Stimulated activated CD4-positive, alpha-beta T cell treated with anti-CD3 and anti-CD28 coated beads, Interleukin-4, amount 100 ng/mL, for 4 hours (primary cell): ENCODE measurements around the gene HS3ST3A1.
"Not testable (repeated sequence)": the region's sequence is repeated elsewhere in the genome, so short reads cannot be mapped to it uniquely, and the experiment has no call there.

Source experiments
- DNase-seq, 2 experiments: peaks; one replicate each; pipeline ENCODE4 v3.0.0-alpha.2; 2020

Gene HS3ST3A1

GRCh38 chr17:13534946-13535345 is 66.8 kb downstream of the HS3ST3A1 start:
- DNase-seq: no peak

DNA sequence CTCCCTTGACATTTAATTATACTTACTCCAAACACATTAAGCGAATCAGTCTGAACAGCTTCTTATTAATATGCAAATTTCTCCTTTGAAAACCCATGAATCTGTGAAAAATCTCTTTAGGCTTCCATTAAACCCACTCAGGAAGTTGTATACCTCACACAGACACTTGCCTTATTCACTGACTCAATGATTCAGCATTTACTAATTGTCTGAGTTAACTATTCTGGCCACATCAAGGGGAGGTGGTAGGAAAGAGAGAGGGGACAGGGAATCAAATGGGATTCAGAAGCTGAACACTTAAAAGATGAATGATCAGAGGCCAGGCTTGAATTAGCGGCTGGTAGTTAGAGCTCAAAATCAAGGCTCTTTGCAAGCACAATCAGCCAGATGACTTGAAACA is 70.0 kb downstream of the HS3ST3A1 start:
- DNase-seq: no peak

DNA sequence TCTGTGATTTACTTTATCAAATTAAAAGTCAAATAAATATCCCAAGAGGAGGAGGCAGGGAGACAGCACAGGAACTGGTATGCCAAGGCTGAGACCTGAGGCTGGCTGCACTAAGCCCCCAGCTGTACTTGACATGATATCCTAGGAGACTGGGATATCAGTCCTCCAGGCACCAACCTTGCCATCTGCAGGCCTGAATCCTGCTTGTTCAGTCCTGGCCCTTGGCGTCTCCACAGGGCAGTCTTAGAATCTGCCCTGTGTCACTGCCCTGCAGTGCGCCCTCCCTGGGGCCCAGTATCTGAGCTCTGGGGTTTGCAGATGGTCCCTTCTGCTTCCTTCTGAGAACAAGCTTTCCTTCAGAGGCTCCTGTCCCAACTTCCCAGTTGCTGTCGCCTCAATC is 75.9 kb downstream of the HS3ST3A1 start:
- DNase-seq: no peak

GRCh38 chr17:13523164-13523563 is 78.6 kb downstream of the HS3ST3A1 start:
- DNase-seq: no peak

DNA sequence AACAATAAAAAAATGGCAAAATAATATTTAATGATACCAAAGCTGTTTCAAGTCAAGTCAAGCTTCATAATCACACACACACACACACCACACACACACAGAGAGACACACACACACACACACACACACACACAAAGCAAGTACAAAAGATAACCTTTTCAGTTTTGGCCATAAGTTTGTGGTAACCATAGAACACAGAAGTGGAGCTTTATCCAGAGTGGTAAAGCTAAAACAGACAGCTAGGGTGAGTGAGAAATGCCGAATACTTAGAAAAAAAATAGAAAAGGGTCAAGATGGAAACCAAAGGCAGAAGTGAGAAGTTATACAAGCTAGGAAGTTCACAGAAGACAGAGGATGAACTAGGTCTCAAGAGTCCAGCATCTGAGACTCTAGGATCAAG is 79.0 kb downstream of the HS3ST3A1 start:
- DNase-seq: no peak

- DNase-seq: no peak
Observed at GRCh38 chr17:13521784-13522183, 79.9 kb downstream of the HS3ST3A1 start.

DNA sequence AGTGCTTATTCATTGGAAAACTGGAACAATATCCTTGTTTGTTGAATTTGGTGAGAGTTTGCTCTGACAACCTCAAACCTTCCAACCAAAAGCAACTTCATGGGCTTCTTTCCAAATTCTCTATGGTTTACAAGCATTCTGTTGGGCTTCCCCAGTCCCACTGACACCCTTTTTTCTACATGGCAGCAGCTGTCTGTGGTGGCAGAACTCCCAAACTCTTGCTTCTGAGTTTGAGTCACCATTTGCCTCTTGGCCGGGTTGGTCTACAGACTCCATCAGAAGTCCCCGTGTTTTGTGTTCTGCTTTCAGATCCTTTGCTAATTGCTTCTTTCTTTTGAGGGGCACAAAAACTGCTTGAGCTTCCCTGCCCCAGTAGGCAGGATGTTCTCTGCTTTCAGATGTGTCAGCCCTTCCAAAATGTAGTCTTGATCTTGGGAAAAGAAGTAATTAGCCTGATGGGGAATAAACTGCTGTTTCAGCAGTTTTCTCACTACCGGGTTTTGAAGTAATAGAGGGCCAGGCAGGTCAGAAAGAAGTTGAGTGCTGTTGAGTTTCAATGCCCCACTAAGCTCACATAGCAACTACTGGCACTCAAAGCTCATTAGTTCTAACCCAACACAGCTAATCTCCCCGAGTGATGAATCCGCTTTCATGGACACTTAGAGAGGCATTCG is 80.7 kb downstream of the HS3ST3A1 start:
- no peak for DNase-seq

GRCh38 chr17:13518261-13519000 is 83.3 kb downstream of the HS3ST3A1 start:
- no peak for DNase-seq

DNA sequence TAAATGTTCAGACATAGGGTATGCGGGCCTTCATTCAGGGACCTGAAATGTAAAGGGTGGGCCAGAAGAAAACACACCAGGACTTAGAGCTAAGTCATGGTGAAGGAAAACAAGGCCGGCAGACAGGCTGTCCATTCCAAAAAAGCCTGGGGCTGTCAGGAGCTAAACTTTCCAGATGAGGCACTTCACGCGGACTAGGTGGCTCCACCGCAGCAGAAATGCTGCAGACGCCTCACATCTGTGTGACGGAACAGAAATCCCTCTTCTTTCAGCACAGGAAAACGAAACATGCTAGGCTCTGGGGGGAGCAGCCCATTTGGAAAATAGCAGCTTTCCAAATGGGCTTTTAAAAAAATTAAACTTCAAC is 88.7 kb downstream of the HS3ST3A1 start:
- no peak for DNase-seq

- DNase-seq: no peak
Observed at GRCh38 chr17:13510062-13510461, 91.7 kb downstream of the HS3ST3A1 start.

DNA sequence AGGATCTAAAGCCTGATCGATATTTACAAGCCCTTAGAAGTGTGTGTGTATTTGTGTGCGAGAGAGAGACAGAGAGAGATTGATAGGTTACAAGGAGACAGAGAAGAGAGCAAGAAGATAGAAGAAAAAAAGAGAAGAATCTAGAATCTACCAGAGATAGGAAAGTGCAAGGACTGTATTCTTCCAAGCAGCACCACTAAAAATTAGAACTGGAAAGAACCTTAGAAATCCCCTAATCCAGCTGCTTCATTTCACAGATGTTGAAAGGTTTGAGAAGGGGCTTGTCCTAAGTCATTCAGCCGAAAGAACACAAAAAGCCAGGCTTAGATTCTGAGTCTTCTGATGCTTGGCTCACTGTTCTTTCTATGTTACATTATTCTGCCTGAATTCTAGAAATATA is 92.2 kb downstream of the HS3ST3A1 start:
- DNase-seq: no peak

GRCh38 chr17:13508896-13509295 is 92.8 kb downstream of the HS3ST3A1 start:
- DNase-seq: no peak

- DNase-seq: no peak
Observed at GRCh38 chr17:13503526-13503925, 98.2 kb downstream of the HS3ST3A1 start.

- DNase-seq: no peak
Observed at GRCh38 chr17:13502263-13502662, 99.5 kb downstream of the HS3ST3A1 start.

DNA sequence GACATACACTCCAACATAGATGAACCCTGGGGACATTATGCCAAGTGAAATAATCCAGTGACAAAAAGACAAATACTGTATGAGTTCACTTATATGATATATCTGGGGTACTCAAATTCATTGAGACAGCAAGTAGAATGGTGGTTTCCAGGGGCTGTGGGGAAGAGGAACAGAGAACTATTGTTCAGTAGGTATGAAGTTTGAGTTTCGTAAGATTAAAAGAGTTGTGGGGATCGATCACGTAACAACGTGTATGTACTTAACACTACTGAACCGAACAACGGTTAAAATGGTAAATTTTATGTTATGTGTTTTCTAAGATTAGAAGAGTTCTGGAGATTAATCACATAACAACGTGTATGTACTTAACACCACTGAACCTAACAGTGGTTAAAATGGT is 100.8 kb downstream of the HS3ST3A1 start:
- no peak for DNase-seq

- DNase-seq: no peak
Observed at GRCh38 chr17:13498184-13498583, 103.5 kb downstream of the HS3ST3A1 start.

DNA sequence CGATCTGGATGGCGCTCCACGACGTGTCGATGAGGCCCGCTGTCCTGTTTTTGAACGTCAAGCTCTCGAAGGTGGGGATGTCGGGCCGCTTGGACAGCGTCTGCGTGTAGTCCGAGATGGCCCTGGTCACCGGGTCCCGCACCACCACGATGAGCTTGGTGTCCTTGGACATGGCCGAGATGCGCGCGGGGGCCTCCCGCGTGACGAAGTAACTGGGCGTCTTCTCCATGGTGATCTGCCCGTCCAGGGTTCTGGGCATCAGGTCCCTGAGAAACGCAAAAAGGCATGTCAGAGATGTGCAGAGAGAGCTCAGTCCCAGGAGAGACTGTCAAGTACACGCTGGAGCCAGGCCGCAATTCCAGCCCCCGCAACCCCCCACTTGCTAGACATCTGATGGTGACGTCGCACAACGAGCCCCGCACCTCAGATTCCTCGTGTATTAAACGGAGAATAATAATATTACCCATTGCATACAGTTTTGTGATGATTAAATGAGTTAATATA is 105.1 kb downstream of the HS3ST3A1 start:
- DNase-seq: not testable (repeated sequence)

GRCh38 chr17:13495423-13495822 is 106.3 kb downstream of the HS3ST3A1 start:
- no peak for DNase-seq

- no peak for DNase-seq
Observed at GRCh38 chr17:13492737-13493122, 109.0 kb downstream of the HS3ST3A1 start.

DNA sequence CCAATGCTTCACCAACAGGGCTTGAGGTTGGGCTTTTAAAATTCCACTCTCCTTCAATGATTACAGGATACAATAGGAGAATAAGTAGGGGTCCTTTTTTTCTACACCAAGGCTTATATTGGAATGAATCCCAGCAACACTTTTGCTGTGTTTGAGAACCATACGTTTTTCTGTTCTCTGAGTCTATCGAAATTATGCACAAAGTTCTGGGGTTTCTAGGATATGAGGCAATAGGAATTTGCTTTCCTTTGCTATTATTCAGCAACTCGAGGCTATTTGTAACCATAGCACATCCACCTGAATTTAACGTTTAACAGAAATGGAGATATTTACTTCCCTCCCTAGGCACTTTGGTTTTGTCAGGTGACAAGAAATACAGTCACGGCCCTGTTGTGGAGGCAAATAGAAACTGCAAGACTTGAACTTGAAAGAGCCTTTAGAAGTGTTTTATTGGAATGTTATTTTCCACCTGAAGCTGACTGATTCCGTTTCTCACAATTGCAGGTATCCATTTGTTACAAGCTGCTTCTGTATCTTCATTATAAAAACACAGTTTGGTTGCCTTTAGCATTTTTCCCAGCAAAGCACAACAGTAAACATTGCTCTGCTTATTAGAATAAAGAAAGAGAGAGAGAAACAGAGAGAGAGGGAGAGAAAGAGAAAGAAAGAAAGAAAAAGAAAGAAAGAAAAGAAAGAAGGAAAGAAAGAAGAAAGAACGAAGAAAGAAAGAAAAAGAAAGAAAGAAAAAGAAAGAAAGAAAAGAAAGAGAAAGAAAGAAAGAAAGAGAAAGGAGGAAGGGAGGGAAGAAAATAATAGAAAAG is 109.6 kb downstream of the HS3ST3A1 start:
- DNase-seq: no peak

DNA sequence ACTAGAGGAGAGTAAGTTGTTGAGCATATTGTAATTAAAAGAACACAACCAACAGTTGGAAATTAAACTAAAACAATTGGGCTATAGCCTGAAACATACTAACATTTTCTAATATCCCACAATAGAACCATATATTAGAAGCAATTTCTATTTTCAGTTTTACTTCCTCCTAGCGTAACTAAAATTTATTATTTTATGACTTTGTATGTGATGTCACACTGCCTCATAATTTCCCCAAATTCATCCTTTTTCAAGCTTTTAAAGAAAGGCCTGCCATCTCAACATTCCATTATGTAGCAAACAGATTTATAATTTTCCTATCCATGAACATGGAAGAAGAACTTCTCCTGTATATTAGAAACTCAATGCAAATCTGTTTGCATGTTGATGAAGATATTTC is 110.2 kb downstream of the HS3ST3A1 start:
- no peak for DNase-seq

- no peak for DNase-seq
Observed at GRCh38 chr17:13490906-13491482, 110.7 kb downstream of the HS3ST3A1 start.

DNA sequence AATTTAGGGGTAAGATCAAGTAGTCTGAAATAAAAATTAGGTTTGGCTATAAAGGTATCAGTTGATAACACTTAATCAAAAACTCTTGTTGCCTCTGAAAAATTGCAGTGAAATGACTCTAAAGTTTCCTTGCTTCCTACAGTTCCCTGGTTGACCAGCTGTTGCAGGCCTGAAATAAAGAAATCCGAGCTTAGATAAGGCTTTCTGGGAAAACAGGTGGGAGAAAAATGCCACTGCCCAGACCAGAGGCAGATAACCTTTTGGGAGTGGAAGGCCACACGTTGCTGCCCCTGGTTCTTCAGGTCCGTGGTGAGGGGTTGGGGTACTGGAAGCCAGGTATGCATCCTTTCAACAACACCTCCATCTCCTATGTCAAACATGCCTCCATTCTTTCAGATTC is 111.3 kb downstream of the HS3ST3A1 start:
- DNase-seq: no peak
